ENCODE results near the gene WNT7B.

WNT7B gene

DNA sequence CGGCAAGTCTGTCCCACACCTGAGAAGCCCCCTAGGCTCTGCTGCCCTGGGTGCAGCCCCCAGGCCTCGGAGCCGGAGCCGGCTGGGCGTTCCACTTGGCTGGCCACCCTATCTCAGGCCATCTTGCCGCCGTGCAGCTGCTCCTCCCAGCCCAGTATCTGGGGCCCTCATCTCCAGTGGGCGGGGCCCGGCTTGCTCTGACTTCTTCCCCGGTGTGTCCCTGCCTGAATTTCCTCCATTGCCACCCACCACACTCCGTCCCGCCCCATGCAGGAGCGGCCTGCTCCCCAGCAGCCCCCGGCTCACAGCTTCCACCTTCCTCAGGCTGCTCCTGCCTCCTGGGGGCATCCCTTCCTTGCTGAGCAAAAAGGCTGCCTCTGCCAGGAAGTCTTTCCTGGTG is 46.6 kb downstream of the WNT7B start:
- peak; percentile 88 for DNase-seq (ENCODE audit: low spot score)

DNA sequence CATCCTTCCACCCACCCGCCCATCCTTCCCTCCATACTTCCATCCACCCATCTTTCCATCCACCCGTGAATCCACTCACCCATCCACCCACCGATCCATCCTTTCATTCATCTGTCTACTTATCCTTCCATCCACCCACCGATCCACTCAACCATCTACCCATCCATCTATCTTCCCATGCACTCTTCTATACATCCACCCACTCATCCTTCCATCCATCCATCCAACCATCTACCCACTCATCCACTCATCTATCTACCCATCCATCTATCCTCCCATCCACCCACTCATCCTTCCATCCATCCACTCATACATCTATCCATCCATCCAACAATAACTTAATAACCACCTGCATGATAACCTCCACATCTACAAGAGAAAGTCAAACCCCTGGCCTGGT is 47.3 kb downstream of the WNT7B start:
- no peak for DNase-seq (ENCODE audit: low spot score)

DNA sequence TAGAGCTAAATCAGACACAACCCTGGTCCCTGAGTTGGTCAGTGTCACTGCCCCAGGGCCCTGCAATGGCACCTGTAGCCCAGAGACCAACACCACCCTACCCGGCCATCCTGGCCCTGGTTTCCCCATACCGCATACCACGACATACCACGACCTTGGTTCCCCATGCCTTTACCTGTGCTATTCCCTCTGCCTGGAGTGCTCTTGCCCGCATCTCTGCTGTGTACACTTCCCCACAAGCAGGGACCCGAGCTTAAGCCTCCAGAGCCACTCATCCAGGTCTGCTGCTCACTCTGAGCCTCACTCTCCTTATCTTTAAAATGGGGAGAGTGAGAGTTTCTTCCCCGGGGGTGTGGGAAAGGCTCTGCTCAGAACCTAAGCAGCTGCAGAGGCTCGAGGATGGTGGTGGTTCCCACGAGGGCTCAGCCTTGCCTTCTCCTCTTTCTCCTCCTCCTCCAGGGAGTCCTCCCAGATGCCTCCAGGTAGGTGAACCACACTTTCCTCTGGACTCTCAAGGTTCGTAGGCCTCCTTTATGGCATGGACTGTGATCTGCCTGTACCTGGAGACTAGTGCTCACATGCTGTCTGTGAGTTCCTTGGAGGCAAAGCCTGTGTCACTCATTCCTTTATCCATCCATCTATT is 48.1 kb downstream of the WNT7B start:
- DNase-seq (ENCODE audit: low spot score), result no peak

DNA sequence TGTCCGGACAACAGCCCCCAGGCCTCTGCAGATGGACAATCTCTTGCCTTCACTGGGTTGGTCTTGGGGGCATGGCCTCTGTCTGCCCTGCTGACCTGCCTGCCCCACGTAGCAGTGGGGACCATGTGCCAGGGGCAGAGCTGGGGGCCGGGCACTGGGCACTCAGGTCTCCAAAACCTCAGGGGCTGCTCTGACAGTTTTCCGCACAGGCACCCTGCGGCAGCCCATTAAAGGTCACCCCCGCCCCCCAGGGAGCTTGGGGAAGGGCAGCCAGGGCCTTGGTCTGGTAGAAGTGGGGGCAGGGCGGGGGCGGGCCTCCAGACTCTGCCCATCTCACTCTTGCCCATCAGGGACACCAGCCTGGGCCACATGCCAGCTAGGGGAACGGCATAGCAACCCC is 49.9 kb downstream of the WNT7B start:
- DNase-seq (ENCODE audit: low spot score), result no peak

DNA sequence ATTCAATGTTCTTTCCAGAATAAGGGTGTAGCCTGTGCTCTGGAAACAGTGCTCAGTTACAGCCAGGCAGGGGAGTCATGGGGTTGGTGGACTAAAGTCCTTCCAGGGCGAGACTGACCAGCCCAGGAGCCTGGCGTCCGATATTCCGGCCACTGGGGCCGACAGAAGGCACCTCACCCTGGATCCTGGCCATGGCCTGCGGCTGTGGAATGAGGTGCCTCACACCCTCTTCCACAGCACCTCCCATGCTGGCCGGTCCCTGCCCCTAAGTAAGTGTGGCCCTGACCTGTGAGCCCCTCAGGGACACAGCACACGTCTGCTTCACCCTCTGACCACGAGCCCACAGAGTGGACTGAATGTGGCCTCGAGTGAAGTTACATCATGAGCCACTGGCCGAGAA is 50.5 kb downstream of the WNT7B start:
- no peak for DNase-seq (ENCODE audit: low spot score)

DNA sequence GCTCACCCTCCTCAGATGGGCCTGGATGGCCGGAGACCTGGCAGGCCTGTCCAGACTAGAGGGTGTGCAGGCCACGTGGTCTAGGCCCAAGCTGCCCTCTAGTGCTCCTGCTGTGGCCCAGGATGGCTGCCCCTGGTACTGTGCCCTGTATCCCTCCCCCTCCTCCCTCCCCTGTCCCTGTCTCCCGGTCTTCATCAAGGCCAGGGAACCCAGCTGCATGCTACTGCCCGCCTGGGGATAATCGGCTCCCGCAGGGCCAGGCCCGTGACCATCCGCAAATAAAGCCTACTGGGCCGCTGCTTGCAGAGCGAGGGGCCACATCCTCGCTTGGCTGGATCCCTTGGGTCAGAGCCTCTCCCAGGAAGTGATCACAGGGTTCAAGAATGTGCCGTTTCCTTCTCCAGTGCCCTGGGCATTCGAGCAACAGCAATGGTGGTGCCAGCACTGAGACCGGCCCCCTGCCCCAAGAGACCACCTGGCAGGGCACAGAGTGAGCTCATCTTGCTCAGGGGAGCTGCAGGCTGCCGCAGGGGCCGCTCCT is 51.1 kb downstream of the WNT7B start:
- DNase-seq (ENCODE audit: low spot score), result no peak

DNA sequence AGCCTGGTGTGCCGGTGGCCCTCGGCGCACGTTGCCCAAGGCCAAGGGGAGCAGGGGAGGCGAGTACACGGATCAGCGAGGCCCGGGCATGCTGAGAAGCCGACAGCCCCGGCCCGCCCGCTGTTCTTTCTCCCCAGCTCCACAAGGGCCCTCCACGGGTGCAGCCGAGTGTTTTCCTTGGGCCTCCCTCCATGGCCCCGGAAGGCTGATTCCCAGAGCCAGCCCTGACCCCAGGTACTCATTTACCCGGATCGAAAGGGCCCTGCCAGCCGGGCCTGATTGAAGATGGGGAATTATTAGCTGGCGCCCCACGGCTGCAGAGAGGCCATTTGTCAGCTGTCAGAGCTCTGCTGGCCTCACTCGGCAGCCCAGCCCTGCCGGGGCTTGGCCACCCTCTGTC is 53.1 kb downstream of the WNT7B start:
- no peak for DNase-seq (ENCODE audit: low spot score)

DNA sequence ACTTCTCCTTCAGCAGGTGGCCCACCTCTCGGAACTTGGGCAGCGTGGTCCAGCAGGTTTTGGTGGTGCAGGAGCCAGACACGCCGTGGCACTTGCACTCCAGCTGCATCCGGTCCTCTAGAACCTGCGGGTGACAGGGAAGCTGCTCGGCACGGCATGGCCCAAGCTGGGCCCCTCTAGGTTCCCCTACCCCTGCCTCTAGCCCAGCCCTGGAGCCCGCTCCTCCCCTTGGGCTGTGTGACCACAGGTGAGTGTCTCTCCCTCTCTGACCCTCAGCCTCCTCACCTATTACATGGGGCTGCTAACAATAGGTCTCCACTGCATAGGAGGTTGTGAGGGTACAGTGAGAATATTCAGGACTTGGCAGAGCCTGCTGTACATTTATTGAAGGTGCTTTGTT is 53.8 kb downstream of the WNT7B start:
- DNase-seq (ENCODE audit: low spot score), result no peak

DNA sequence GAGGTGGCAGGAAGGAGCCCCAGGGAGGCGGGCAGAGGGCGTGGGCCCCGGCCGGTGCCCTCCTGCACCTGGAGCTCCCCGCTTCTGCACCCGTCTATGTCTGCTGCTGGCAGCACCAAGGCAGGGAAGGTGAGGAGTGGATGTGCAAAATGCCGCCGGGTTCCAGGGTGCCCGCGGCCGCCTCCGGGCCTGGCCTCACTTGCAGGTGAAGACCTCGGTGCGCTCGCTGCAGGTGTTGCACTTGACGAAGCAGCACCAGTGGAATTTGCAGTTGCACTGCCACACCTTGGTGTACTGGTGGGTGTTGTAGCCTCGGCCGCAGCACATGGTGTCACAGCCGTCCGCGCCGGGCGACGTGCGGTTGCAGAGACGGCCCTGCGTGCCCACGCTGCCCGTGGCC is 54.3 kb downstream of the WNT7B start:
- DNase-seq (ENCODE audit: low spot score), result no peak

DNA sequence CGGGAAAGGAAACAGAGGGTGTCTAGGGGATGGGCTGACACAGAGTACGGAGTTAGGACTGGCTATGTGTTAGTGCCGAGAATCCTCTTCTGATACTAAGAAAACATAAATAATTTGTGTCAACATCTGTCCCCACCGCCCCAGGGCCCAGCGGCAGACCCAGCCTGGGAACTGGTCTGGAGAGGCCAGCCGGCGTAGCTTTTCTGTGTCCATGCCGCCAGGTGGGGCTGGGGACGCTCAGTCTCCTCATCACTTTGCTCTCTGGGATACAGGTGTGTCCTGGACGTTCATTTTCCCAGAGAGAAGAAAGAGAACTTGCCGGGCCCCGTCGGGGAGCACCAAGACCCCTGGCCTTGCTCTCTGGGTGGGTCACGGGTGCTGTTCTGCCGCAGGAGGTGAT is 54.7 kb downstream of the WNT7B start:
- DNase-seq (ENCODE audit: low spot score), result no peak

DNA sequence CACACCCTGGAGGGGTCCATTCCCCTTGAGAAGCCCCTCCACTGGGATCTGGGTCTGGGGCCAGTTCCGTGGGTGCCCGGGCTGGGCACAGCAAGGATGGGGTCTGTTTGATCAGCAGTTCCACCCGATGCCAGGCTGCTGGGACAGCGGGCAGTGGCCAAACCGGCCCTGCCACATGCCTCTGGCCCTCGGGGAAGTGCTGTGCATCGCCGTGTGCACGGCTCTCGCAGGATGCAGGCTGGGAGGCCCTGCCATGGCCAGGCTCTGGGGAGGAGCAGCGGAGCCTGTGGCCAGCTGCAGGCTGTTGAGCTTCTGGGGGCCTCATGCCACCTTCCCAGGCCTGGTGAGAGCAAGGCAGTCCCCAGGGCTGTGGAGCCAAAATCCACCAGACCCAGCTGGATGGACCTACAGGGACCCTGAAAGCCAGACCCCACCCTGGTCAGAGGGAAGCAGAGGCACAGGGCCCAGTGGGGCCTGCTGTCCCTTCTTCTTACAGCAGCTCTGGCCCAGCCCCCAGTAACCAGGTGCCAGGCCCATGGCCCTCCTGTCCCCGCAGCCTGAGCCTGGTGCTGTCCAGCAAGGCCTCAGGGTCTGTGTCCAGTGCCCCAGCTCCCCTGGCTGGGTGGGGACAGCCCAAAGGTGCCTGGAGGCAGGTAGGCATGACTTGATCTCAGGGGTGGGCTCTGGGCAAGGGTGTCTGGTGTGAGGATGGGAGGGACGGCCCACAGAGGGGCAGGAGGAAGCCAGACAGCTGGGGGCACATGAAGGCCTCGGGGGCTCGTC is 57.3 kb downstream of the WNT7B start:
- no peak for DNase-seq (ENCODE audit: low spot score)

DNA sequence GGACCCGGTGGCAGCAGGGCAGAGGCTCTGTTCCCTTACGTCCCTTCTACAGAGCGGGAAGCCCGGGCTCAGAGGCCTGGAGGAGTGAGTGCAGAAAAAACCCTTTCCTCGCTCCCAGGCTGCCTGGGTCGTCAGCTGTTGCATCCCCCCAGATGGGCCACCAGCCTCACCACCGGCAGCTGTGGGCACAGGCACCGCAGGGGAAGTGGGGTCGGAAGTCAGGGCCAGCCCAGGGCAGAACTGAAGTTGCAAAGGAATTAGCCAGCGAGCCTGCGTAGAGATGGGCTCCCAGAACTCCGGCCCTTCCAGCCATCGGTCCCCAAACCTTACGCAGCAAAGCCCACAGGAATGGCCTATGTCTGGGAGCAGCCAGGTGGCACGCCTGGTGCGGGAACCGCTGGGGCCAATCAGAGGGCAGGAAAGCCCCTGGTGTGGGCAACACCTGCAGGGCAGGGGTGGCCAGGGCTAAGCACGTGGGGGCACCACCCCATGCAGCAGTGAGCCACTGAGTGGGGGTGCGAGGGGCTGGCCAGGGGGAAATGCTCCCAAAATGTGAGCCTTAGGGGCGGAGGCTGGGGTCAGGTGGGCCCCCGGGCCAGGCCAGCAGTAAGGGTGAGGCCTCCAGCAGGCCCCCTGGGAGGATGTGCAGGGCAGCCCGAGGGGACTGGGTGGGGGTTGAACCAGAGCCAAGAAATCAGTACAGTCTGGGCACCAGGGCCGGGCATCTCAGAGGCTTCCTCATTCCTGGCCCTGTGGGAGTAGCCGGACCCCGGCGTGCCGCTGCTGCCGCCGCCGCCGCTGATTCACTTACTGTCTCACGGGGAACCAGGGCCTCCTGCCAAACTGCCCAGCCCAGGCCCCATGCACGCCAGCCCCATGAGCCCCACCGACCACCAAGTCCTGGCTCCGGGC is 58.2 kb downstream of the WNT7B start:
- no peak for DNase-seq (ENCODE audit: low spot score)

DNA sequence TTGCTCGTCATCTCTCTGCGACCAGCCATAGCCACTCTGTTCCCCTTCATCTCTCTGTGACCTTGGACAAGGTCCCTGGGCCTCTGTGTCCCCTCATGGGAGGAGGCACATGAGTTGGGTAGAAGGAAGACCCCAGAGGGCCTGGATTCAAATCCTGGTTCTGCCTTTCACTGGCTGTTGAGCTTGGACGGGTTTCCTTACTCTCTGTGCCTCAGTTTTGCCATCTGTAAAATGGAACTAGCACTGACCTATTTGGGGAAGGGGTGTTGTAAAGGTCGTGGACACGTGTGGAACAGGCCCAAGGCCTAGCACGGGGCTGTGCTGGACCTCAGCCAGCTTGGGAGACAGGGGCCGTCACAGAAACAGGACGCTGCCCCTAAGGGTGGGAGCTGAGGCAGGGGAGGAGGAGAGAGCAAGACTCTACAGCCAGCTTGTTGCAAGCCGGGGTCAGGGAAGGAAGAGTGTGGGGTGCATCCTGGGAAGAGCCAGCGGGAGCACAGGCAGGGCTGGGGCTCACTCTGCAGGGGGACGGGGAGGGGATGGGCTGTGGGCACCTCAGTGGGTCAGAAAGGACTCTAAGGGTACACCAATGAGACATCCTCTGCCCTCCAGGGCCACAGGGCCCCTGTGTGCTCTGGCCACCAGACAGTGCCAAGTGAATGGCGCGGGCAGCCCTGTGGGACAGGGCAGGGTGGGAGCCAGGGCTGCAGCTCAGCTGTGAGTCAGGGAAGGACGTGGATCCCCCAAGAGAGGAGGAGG is 59.1 kb downstream of the WNT7B start:
- no peak for DNase-seq (ENCODE audit: low spot score)

DNA sequence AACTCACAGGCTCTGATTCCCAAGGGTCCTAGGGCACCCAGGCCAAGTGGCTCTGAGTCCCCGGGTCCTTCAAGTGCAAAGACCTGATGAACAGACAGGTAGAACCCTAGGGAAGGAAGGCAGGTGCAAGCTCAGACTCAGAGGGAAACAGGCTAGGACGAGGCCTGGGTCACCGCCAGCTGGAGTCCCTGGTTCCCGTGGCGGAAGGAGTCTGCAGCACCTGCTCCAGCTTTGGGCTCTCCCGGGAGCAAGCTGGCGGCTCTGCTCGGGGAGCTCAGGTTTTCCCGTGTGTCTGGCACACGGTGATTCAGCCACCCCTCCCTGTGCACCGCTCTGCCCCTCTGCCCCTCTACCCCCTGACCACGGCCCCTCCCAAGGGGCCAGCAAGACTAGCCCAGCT is 59.8 kb downstream of the WNT7B start:
- no peak for DNase-seq (ENCODE audit: low spot score)

DNA sequence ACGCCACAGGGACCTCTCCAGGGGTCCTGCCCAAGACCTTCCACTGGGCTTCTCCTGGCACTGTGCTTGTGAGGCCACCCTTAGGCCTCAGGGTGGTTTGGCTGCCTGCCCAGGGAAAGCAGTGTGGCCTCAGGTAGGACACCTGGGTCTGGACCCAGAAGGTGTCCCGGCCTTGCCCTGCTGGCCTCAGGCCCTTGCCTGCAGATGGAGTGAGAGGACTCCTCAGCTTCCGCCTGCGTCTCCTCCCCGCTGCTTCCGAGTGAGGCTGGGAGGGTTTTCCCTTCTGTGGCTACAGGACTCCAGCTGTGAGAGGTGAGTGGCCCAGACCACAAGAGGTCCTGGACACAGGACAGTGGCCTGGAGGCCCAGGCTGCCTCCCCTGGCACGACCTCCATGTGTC is 60.4 kb downstream of the WNT7B start:
- DNase-seq (ENCODE audit: low spot score), result no peak

DNA sequence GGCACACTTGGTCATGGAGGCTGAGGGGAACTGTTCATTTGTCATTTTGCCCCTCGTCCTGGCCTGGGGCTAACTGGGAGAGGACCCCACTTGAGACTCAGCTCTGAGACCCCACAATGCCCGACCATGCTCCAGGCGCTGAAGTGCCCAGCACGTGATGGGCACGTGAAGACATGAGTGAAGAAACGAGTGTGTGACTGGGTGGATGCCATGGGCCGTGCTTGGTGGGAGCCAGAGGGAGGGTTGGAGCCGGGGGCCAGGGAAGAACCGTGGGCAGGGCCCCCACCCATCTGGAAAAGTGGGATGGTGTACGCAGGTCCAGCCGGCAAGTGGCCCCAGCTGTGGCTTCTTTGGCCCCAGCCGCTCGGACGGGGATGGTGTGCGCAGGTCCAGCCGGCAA is 61.1 kb downstream of the WNT7B start:
- no peak for DNase-seq (ENCODE audit: low spot score)

DNA sequence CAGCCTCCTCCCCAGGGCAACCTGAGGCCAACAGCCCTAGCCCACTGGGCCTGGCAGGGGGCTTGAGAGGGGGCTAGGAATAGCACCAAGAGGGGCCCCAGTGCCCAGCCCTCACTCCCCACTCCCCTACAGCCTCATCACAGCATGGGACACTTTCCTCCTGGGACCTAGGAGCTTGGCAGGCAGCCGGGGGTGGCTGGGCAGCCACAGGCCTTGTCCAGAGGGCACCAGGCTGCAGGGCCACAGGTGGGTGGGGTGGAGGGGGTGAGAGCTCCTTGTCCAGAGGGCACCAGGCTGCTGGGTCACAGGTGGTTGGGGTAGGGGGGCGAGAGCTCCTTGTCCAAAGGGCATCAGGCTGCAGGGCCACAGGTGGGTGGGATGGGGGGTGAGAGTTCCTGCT is 61.8 kb downstream of the WNT7B start:
- DNase-seq (ENCODE audit: low spot score), result no peak

DNA sequence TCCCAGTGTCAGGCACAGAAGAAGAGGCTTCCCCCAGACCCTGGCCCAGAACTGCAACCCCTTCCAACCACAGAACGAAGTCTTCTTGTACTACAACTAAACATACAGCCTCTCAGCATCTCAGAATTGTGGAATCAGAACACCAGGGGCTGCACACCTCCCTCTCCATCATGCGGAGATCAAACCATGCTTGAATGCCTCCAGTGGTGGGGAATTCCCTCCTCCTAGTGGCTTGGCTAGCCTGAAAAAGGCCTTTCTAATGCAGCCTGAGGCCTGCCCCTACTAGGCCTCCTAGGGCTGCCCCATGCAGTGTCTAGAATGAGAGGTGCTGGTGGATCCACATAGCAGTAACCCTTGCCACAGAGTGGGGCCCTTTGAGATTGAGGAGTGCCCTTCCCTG is 62.7 kb downstream of the WNT7B start:
- DNase-seq (ENCODE audit: low spot score), result no peak

DNA sequence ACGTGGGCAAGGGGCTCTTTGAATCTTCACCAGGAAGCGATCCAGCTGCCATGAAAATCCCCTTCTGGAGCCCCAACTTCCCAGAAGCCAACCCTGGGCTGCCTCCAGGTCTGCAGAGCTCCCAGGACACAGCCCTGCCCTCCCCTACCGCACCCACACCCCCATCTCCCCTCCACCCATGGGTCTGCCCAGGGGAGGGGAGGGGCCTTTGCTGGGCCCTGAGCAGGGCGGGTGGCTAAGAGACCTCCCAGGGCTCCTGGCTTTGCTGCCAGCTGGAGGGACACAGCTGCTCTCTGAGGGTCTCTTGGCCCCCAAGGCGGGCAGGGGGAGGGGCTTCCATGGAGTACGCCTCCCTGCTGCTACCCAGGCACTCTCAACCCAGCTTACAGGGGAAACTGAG is 64.1 kb downstream of the WNT7B start:
- DNase-seq (ENCODE audit: low spot score), result no peak

DNA sequence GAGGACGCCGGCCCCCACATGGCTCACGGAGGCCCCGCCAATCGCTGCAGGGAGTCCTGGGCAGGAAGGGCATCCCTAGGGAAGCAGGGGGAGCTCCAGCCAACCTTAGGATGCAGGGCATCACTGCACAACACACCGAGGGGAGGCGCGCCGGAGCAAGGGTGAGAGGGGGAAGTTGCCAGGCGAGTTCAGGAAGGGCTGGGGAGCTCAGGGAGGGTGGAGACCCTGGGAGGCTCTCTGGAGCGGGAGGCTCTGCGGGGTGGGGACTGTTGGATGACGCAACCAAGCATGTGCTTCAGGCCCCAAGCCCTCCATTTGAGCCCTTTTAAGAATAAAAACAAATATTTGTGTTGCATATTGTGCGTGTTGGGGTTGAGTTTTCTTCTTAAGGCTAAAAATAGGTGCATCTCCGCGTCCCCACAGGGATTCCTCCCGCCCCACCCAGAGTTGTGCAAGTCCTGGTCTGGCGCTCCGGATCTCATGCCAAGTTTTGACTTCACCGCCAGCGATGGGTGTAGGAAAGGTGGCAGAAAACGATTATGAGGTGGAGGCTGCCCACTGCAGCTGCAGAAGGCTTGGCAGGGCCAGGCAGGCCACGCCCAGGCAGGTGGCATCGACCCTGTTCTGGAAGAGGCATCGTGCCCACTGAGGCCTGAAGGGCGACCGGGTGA is 65.2 kb downstream of the WNT7B start:
- no peak for DNase-seq (ENCODE audit: low spot score)

DNA sequence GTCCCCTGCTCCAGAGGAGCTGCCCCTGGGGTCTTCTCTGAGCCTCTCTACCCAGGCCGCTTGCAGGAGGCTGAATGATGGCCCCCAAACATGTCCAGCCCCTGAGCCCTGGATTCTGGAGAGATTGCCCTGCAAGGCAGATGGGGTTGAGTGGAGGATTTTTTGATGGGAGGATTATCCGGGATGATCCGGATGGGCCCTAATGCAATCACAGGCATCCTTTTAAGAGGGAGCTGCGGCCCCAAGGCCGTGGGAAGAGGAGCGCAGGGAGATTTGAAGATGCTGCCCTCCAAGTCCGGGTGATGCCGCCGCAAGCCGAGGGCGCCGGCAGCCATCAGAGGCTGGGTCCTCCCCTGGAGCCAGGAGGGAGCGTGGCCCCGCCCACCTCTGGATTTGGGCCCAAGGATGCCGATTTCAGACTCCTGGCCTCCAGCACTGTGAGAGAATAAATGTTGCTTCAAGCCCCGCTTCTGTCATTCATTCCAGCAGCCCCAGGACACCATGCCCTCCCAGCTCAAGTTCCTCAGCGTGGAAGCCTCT is 66.0 kb downstream of the WNT7B start:
- no peak for DNase-seq (ENCODE audit: low spot score)

All from SK-N-DZ (cell line).